ENCODE data around the gene MON1B.

MON1B gene

DNA sequence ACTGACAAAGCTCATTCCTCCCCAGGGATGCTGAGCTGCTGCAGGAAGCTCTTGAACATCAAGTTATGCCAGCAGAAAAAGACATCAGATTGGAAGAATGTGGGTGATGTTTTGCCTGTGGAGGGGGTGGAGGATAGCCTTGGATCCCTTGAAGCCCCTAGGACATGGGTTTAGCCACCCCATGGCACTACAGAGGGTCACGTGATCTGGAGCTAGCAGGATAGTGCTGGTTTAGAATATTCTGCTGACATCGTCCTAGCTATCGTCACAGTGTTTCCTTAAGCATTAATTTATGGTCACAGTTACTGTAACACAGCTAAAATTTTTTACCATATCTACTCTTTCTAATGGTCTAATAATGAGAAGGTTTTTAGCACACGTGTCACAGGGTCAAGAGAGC, 20.2 kb upstream of the MON1B start:
- Histone ChIP-seq H3K4me3 (ENCODE audit: low read length, poor library complexity, severe bottlenecking) (no peak overlapping the region), H3K27me3 (ENCODE audit: insufficient read depth, low read length, poor library complexity, severe bottlenecking) (no peaks in the 10 kb centered on the region), H3K4me2 (ENCODE audit: low read depth, low read length, poor library complexity, severe bottlenecking) (no peak overlapping the region), H2AFZ (ENCODE audit: low read length) (peak overlapping the region; percentile 73), H3K79me2 (ENCODE audit: insufficient read depth, low read length) (no peaks in the 10 kb centered on the region), H4K20me1 (ENCODE audit: insufficient read depth, low read length, poor library complexity, severe bottlenecking) (no peaks in the 10 kb centered on the region), H3F3A (ENCODE audit: low read depth) (no peaks in the 10 kb centered on the region), H3K36me3 (ENCODE audit: insufficient read depth, low read length) (no peaks in the 10 kb centered on the region), H3K9me3 (ENCODE audit: insufficient read depth, low read depth, low read length) (no peaks in the 10 kb centered on the region), H3K9me2 (replicated peaks; ENCODE audit: low read depth, low read length) (no peaks in the 10 kb centered on the region), H3K9ac (ENCODE audit: low read depth, low read length, poor library complexity, severe bottlenecking) (no peak overlapping the region), H3K4me1 (ENCODE audit: insufficient read depth, low read length, poor library complexity, severe bottlenecking) (no peaks in the 10 kb centered on the region)
- TF ChIP-seq EZH2phosphoT487 (IDR thresholded peaks at IDR 0.05; ENCODE audit: borderline replicate concordance): no peak
- TF ChIP-seq, protein P1, sequence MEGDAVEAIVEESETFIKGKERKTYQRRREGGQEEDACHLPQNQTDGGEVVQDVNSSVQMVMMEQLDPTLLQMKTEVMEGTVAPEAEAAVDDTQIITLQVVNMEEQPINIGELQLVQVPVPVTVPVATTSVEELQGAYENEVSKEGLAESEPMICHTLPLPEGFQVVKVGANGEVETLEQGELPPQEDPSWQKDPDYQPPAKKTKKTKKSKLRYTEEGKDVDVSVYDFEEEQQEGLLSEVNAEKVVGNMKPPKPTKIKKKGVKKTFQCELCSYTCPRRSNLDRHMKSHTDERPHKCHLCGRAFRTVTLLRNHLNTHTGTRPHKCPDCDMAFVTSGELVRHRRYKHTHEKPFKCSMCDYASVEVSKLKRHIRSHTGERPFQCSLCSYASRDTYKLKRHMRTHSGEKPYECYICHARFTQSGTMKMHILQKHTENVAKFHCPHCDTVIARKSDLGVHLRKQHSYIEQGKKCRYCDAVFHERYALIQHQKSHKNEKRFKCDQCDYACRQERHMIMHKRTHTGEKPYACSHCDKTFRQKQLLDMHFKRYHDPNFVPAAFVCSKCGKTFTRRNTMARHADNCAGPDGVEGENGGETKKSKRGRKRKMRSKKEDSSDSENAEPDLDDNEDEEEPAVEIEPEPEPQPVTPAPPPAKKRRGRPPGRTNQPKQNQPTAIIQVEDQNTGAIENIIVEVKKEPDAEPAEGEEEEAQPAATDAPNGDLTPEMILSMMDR (conservative IDR thresholded peaks at IDR 0.05; ENCODE audit: low read length): no peak

DNA sequence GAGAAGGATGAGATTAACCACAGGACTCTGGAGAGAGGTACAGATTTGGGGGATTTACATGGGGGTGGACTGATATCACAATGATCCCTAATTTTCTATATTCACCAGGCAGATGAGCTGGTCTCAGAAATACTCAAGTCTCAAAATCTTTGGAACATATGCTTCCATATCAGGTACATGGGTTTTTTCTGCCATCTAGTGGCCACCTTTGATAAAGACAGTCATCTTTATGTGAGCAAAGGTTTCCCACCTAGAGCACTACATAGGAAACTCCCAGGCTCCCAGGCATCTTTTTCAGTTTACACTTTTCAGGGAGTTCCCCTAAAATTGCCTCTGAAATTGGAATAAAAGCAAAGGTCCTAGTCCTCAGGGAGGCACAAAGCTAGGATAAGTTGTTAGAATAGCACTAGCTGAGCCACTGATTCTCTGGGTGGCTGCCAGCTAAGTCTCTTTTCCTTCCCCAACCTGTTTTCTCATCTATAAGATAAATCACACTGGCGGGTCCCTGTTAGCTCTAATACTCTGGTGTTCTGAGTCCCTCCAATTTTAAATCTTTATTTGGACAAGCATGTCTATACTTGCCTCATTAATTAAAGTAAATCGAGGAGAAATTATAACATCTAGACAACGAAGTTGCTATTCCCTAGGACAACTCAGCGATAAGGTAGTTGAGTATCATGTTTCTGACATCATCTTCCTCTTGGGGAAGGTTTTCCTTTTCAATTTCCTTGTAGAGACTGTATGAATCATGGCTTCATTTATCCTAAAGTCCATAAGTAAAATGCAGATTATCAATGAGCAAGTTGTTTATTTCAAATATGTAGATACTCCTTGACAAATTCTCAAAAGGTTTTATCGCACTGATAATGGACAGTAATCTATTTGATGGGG, 19.0 kb upstream of the MON1B start:
- H4K20me1 ChIP-seq (ENCODE audit: insufficient read depth, low read length, poor library complexity, severe bottlenecking): no peaks in the 10 kb centered on the region
- TF ChIP-seq, protein P1 (conservative IDR thresholded peaks at IDR 0.05; ENCODE audit: low read length): peak; percentile 82
- TF ChIP-seq EZH2phosphoT487 (IDR thresholded peaks at IDR 0.05; ENCODE audit: borderline replicate concordance): no peak
- no peak overlapping the region for H3K4me3 ChIP-seq (ENCODE audit: low read length, poor library complexity, severe bottlenecking)
- no peaks in the 10 kb centered on the region for H3K9me2 ChIP-seq (replicated peaks; ENCODE audit: low read depth, low read length)
- H3K79me2 ChIP-seq (ENCODE audit: insufficient read depth, low read length): no peaks in the 10 kb centered on the region
- H3K4me1 ChIP-seq (ENCODE audit: insufficient read depth, low read length, poor library complexity, severe bottlenecking): no peaks in the 10 kb centered on the region
- H3K9ac ChIP-seq (ENCODE audit: low read depth, low read length, poor library complexity, severe bottlenecking): no peak overlapping the region
- H3K9me3 ChIP-seq (ENCODE audit: insufficient read depth, low read depth, low read length): no peaks in the 10 kb centered on the region
- no peaks in the 10 kb centered on the region for H3F3A ChIP-seq (ENCODE audit: low read depth)
- no peak overlapping the region for H2AFZ ChIP-seq (ENCODE audit: low read length)
- H3K4me2 ChIP-seq (ENCODE audit: low read depth, low read length, poor library complexity, severe bottlenecking): no peak overlapping the region
- H3K27me3 ChIP-seq (ENCODE audit: insufficient read depth, low read length, poor library complexity, severe bottlenecking): no peaks in the 10 kb centered on the region
- no peaks in the 10 kb centered on the region for H3K36me3 ChIP-seq (ENCODE audit: insufficient read depth, low read length)

DNA sequence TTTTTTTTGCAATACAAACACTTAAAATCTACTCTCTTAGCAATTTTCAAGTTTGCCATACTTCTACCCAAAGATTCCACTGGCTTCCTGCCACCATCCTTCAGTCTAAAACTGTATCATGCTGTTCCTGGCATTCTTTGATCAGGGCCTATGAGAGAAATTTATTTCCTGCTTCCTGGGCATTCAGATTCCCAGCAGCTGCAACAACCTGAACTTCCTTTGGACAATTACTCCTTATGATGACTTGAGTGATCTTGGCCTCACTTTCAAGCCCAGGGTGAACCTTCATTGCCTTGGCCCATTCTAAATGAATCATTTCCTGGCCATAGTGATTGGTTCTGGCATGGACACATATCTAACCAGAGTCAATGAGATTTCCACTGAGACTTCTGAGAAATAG, 18.0 kb upstream of the MON1B start:
- Histone ChIP-seq H3K27me3 (ENCODE audit: insufficient read depth, low read length, poor library complexity, severe bottlenecking) (no peaks in the 10 kb centered on the region), H3K36me3 (ENCODE audit: insufficient read depth, low read length) (no peaks in the 10 kb centered on the region), H3K4me2 (ENCODE audit: low read depth, low read length, poor library complexity, severe bottlenecking) (no peak overlapping the region), H3K4me1 (ENCODE audit: insufficient read depth, low read length, poor library complexity, severe bottlenecking) (no peaks in the 10 kb centered on the region), H4K20me1 (ENCODE audit: insufficient read depth, low read length, poor library complexity, severe bottlenecking) (no peaks in the 10 kb centered on the region), H2AFZ (ENCODE audit: low read length) (no peak overlapping the region), H3K9ac (ENCODE audit: low read depth, low read length, poor library complexity, severe bottlenecking) (no peak overlapping the region), H3F3A (ENCODE audit: low read depth) (no peaks in the 10 kb centered on the region), H3K9me3 (ENCODE audit: insufficient read depth, low read depth, low read length) (no peaks in the 10 kb centered on the region), H3K4me3 (ENCODE audit: low read length, poor library complexity, severe bottlenecking) (no peak overlapping the region), H3K9me2 (replicated peaks; ENCODE audit: low read depth, low read length) (no peaks in the 10 kb centered on the region), H3K79me2 (ENCODE audit: insufficient read depth, low read length) (no peaks in the 10 kb centered on the region)
- TF ChIP-seq EZH2phosphoT487 (IDR thresholded peaks at IDR 0.05; ENCODE audit: borderline replicate concordance): no peak
- TF ChIP-seq, protein P1 (conservative IDR thresholded peaks at IDR 0.05; ENCODE audit: low read length): no peak

Data from Loucy (cell line).